ENCODE measurements around the gene INSL3.

- TF ChIP-seq CTCF (IDR thresholded peaks at IDR 0.05; ENCODE audit: low read length) (no peak), EZH2 (IDR thresholded peaks at IDR 0.05; ENCODE audit: borderline replicate concordance, low read length) (no peak)
Observed at GRCh38 chr19:17806945-17807344, 14.4 kb downstream of the INSL3 start.

All from OCI-LY1 (cell line).